Activated CD4-positive, alpha-beta T cell treated with anti-CD3 and anti-CD28 coated beads for 36 hours (primary cell): Measurements from ENCODE around the gene UQCC5. TPM values are rescaled to one million over a fixed set of nuclear protein-coding genes. Genes with fewer than 3 reads are reported as not detected.

Experiments used
- ATAC-seq: fragments of 200-7000 bp; cut with Tn5 transposase; one replicate; pipeline ENCODE4 v1.10.0; 2021; ENCODE audit warnings: mild to moderate bottlenecking, moderate library complexity
- CTCF ChIA-PET: fragments of 350-600 bp; sonication (Branson Sonifier 250); formaldehyde crosslinking; loops from one replicate; lab custom pipeline; 2021; ENCODE audit warnings: antibody characterized with exemption; lab: Charles Lee
- POLR2A ChIA-PET: fragments of 350-600 bp; sonication (Branson Sonifier 250); formaldehyde crosslinking; loops from one replicate; lab custom pipeline; 2021; ENCODE audit warnings: antibody characterized with exemption, inconsistent platforms; lab: Charles Lee
- DNase-seq: peaks from one replicate; pipeline ENCODE4 v3.0.0-alpha.2; 2020
- H3K27ac Mint-ChIP-seq: one replicate; pipeline ENCODE4 v1.8.0; 2021; ENCODE audit warnings: mixed read lengths
- H3K27me3 Mint-ChIP-seq: one replicate; pipeline ENCODE4 v1.8.0; 2021; ENCODE audit warnings: mixed read lengths
- H3K36me3 Mint-ChIP-seq: one replicate; pipeline ENCODE4 v1.8.0; 2021; ENCODE audit warnings: low read depth, mixed read lengths
- H3K4me1 Mint-ChIP-seq: one replicate; pipeline ENCODE4 v1.8.0; 2021; ENCODE audit warnings: mixed read lengths
- H3K4me3 Mint-ChIP-seq: one replicate; pipeline ENCODE4 v1.8.0; 2021; ENCODE audit warnings: mild to moderate bottlenecking, moderate library complexity, mixed read lengths
- H3K9me3 Mint-ChIP-seq: one replicate; pipeline ENCODE4 v1.8.0; 2021; ENCODE audit warnings: low read depth, mixed read lengths
- intact Hi-C, 2 experiments: fragments of 100-400 bp; cut with DNase I in 1 of 2; cut with micrococcal nuclease in 1 of 2; formaldehyde crosslinking; loops; one replicate each; pipeline versions ENCODE4 v1.14.2 to v1.15.1; 2022 to 2024; cut with DNase I, micrococcal nuclease
- total RNA-seq, 2 experiments: library from RNA; stranded (reverse); gene quantifications; one replicate each; pipeline ENCODE4 v1.2.3, GENCODE V29; 2021

The UQCC5 gene
- total RNA-seq, 2 experiments from 2014 or later: 12.0 to 12.7 TPM

- peaks cover 20% of the 10 kb centered on the region for H3K36me3 Mint-ChIP-seq
- CTCF ChIA-PET: interaction anchor here (0.5 to 1.1 kb wide), 2 partner anchors 11 to 54 kb away, joined by 3 read pairs; no protein-coding TSS in a partner anchor
- intact Hi-C loops: no loop called here
Measured at GRCh38 chr3:52494445-52494844, 42.0 kb upstream of the UQCC5 start.

GRCh38 chr3:52494886-52495495, 41.4 kb upstream of the UQCC5 start, which contains the start of gene STAB1:
Gene STAB1, plus strand, starts transcription at chr3:52495338. Its CDS starts 76 bp downstream, at chr3:52495414.
- CTCF ChIA-PET: interaction anchor here (0.7 to 1.1 kb wide), 2 partner anchors 11 to 20 kb away, joined by 3 read pairs; no protein-coding TSS in a partner anchor
- DNase-seq (no peak), ATAC-seq (no peak)
- Mint-ChIP-seq H3K4me3 (no peak within 1 kb of the TSS), H3K27me3 (peaks cover 2% of the 10 kb centered on the region), H3K36me3 (peaks cover 15% of the 10 kb centered on the region), H3K27ac (no peak within 1 kb of the TSS), H3K4me1 (no peaks in the 10 kb centered on the region), H3K9me3 (no peaks in the 10 kb centered on the region)
- POLR2A ChIA-PET: interaction anchor here (0.6 kb wide), 2 partner anchors 26 to 145 kb away, joined by 3 to 5 read pairs; no protein-coding TSS in a partner anchor
- intact Hi-C loops: no loop called here

More at GRCh38 chr3:52494445-52494844, 42.0 kb upstream of the UQCC5 start:
- POLR2A ChIA-PET: no interaction called here
- DNase-seq (no peak), ATAC-seq (no peak)
- Mint-ChIP-seq H3K4me3 (no peak overlapping the region), H3K9me3 (no peaks in the 10 kb centered on the region), H3K4me1 (no peaks in the 10 kb centered on the region), H3K27me3 (peaks cover 2% of the 10 kb centered on the region), H3K27ac (no peak overlapping the region)

DNA sequence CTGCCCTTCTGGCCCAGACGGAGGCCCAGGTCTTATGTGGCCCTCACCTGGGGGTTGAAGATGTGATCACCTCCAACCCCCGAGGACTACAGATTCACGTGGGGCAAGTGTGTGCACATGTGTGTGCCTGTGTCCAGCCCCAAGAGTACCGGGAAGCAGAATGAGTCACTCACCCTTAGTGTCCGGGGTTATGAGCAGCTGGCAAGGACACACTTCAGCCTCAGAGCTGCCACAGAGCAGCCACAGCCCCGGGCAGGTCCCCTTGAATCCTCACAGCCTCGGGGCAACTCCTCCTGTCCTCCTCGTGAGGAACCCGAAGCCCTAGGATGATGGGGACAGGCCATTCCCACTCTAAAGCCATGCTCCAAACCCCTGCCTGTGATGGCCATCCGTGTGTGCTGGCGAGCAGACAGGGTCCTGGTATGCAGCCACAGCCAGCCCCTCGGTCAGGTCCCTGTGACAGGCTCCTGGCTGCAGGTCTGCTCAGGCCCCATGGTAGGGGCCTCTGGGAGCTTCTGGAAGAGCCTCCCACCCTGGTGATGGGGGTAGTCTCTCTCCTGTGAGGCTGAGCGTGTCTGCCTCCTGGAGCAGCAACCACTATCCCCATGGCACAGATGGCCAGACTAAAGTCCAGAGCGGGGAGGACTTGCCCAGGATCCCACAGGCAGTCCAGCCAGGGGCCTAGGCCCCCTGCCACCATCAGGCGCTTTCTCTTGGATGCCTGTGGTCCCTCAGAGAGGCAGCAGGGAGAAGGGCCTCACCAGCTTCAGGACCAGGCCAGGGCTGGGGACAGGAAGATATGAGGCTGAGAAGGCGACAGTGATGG, 40.4 kb upstream of the UQCC5 start:
- H3K4me1 Mint-ChIP-seq: no peaks in the 10 kb centered on the region

DNA sequence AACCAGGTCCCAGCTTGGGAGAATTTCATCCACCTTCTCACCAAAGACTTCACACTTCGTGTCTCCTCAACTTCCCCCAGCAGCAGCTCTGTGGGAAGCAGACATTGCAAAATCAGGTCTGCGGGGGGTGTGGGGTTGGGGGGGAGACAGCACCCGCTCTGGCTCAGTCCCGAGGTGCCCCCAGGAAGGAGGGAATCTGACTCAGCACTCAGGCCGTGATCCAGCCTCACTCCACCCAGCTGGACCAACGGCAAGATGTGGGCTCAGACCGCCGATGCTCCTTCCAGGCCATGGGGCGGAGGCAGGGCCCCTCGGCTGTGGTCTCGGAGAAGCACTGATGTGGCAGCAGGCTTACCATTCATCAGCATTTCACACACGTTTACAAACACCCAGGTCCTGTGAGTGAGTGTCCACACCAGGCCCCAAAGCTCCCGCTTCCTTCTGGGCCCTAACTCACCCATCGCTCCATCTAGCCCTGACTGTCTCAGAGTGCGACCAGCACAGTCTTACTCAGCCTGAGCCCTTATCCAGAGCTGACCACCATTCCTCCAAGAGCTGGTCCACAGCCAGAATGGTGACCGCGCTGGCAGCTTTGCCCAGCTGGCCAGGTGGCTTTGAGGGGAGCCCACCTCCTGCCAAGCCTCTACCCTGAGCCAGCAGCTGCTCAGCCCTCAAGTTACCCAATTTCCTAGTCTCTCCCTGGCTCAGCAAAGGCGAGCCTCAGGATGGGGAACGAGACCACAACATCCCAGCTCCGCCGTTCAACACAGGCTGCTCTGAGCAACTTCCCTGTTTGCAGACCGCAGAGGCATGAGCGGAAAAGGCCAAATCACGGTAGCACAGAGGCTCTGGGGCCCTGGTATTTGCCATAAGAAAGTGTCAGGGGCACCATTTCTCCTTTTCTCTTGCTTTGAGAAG, 38.0 kb upstream of the UQCC5 start:
- DNase-seq (no peak), ATAC-seq (no peak)
- Mint-ChIP-seq H3K36me3 (no peaks in the 10 kb centered on the region), H3K4me3 (no peak overlapping the region), H3K4me1 (no peaks in the 10 kb centered on the region), H3K27ac (no peak overlapping the region), H3K9me3 (no peaks in the 10 kb centered on the region), H3K27me3 (peaks cover 2% of the 10 kb centered on the region)
- ChIA-PET CTCF (interaction anchor here (0.7 kb wide), 1 partner anchor 118 kb away, joined by 3 read pairs; no protein-coding TSS in a partner anchor), POLR2A (interaction anchor here (1.3 kb wide), 1 partner anchor 38 kb away, joined by 3 read pairs; the partner anchor contains the start of gene UQCC5)
- intact Hi-C loops: no loop called here

More for the DNA sequence above, 40.4 kb upstream of the UQCC5 start:
- no peak overlapping the region for H3K27ac Mint-ChIP-seq
- peaks cover 12% of the 10 kb centered on the region for H3K36me3 Mint-ChIP-seq
- no peak for ATAC-seq
- no peaks in the 10 kb centered on the region for H3K9me3 Mint-ChIP-seq
- ChIA-PET CTCF (interaction anchor here (1.1 kb wide), 1 partner anchor 10 kb away, joined by 3 read pairs; no protein-coding TSS in a partner anchor), POLR2A (interaction anchor here (0.6 kb wide), 2 partner anchors 27 to 144 kb away, joined by 3 to 5 read pairs; no protein-coding TSS in a partner anchor)
- H3K4me3 Mint-ChIP-seq: no peak overlapping the region
- no peak for DNase-seq
- intact Hi-C loops: no loop called here
- H3K27me3 Mint-ChIP-seq: peaks cover 2% of the 10 kb centered on the region

- POLR2A ChIA-PET: no interaction called here
Measured at GRCh38 chr3:52501046-52501445, 35.4 kb upstream of the UQCC5 start.

DNA sequence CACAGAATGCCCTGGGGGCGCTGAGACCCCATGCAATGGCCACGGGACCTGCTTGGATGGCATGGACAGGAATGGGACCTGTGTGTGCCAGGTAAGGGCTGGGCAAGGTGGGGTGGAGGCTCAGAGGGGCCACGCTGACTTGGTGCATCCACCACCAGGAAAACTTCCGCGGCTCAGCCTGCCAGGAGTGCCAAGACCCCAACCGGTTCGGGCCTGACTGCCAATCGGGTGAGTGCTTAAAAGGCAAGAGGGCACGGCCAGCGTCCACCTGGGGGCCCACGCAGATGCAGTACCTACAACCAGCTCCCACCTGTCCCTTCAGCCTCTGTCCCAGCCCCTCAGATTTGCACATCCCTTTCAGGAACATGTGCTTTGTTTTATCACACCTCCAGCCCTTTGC, 34.4 kb upstream of the UQCC5 start:
- POLR2A ChIA-PET: no interaction called here
- H3K27me3 Mint-ChIP-seq: no peaks in the 10 kb centered on the region
- no peaks in the 10 kb centered on the region for H3K36me3 Mint-ChIP-seq
- ATAC-seq (no peak), DNase-seq (no peak)
- no peak overlapping the region for H3K4me3 Mint-ChIP-seq
- H3K4me1 Mint-ChIP-seq: no peaks in the 10 kb centered on the region
- CTCF ChIA-PET: interaction anchor here (1.0 kb wide), 1 partner anchor 9 kb away, joined by 4 read pairs; no protein-coding TSS in a partner anchor
- H3K9me3 Mint-ChIP-seq: no peaks in the 10 kb centered on the region
- intact Hi-C loops: no loop called here
- no peak overlapping the region for H3K27ac Mint-ChIP-seq

More at GRCh38 chr3:52501046-52501445, 35.4 kb upstream of the UQCC5 start:
- Mint-ChIP-seq H3K9me3 (no peaks in the 10 kb centered on the region), H3K27me3 (no peaks in the 10 kb centered on the region), H3K27ac (no peak overlapping the region), H3K4me3 (no peak overlapping the region), H3K4me1 (no peaks in the 10 kb centered on the region), H3K36me3 (no peaks in the 10 kb centered on the region)
- CTCF ChIA-PET: no interaction called here
- intact Hi-C loops: no loop called here
- DNase-seq (no peak), ATAC-seq (no peak)

DNA sequence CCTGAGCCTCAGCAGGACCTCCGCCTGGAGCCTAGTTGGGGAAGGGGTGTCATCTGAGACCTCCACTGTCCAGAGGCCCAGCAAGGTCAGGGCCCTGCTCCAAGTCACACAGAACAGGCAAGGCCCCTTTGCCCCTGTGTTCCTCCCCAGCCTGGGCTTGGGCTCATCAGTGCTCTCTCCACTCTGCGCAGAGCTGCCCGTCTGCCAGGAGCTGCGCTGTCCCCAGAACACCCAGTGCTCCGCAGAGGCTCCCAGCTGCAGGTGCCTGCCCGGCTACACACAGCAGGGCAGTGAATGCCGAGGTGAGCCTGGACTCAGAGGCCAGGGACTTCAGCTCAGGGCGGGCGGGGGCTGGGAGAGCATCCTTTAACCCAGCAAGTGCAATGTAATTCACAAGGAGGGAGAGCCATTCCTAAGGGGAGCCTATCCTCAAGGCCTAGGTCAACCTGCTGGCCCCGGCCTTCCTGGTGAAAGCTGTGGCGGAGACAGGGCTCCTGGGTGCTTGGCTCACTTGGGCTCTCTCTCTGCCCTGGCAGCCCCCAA, 33.5 kb upstream of the UQCC5 start:
- ATAC-seq: no peak
- ChIA-PET POLR2A (no interaction called here), CTCF (no interaction called here)
- H3K4me3 Mint-ChIP-seq: no peak overlapping the region
- no peak overlapping the region for H3K27ac Mint-ChIP-seq
- DNase-seq: no peak
- no peaks in the 10 kb centered on the region for H3K27me3 Mint-ChIP-seq
- H3K4me1 Mint-ChIP-seq: no peaks in the 10 kb centered on the region
- no peaks in the 10 kb centered on the region for H3K9me3 Mint-ChIP-seq
- no peaks in the 10 kb centered on the region for H3K36me3 Mint-ChIP-seq
- intact Hi-C loops: no loop called here

DNA sequence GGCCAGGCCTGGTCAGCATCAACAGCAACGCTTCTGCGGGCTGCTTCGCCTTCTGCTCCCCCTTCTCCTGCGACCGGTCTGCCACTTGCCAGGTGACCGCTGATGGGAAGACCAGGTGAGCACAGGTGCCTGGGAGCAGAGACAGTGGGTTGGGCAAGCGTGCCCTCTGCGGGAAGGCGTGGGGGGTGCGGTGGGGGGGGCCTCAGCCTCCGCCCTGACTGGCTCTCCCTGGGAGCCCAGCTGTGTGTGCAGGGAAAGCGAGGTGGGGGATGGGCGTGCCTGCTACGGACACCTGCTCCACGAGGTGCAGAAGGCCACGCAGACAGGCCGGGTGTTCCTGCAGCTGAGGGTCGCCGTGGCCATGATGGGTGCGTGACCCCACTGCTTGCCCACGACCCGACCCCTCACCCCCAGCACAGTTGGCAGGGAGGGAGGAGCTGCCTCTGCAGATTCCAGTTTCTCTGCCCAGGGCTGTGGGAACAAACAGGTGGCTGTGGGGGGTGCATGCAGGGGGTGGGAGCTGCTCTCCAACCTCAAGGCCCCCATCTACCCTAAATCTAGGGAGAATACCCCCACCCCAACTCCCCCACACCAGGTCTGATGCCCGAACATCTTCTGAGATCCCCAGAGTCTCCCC, 32.5 kb upstream of the UQCC5 start:
- no peak overlapping the region for H3K4me3 Mint-ChIP-seq
- POLR2A ChIA-PET: no interaction called here
- DNase-seq (no peak), ATAC-seq (no peak)
- no peaks in the 10 kb centered on the region for H3K9me3 Mint-ChIP-seq
- H3K27ac Mint-ChIP-seq: no peak overlapping the region
- no peaks in the 10 kb centered on the region for H3K27me3 Mint-ChIP-seq
- H3K4me1 Mint-ChIP-seq: no peaks in the 10 kb centered on the region
- intact Hi-C loops: no loop called here
- CTCF ChIA-PET: interaction anchor here (0.6 kb wide), 1 partner anchor 44 kb away, joined by 4 read pairs; no protein-coding TSS in a partner anchor
- H3K36me3 Mint-ChIP-seq: no peaks in the 10 kb centered on the region

GRCh38 chr3:52504977-52505376, 31.4 kb upstream of the UQCC5 start:
- Mint-ChIP-seq H3K4me3 (no peak overlapping the region), H3K4me1 (no peaks in the 10 kb centered on the region), H3K36me3 (no peaks in the 10 kb centered on the region), H3K9me3 (no peaks in the 10 kb centered on the region), H3K27me3 (no peaks in the 10 kb centered on the region), H3K27ac (no peak overlapping the region)
- no peak for DNase-seq
- ChIA-PET CTCF (no interaction called here), POLR2A (no interaction called here)
- intact Hi-C loops: no loop called here
- no peak for ATAC-seq

DNA sequence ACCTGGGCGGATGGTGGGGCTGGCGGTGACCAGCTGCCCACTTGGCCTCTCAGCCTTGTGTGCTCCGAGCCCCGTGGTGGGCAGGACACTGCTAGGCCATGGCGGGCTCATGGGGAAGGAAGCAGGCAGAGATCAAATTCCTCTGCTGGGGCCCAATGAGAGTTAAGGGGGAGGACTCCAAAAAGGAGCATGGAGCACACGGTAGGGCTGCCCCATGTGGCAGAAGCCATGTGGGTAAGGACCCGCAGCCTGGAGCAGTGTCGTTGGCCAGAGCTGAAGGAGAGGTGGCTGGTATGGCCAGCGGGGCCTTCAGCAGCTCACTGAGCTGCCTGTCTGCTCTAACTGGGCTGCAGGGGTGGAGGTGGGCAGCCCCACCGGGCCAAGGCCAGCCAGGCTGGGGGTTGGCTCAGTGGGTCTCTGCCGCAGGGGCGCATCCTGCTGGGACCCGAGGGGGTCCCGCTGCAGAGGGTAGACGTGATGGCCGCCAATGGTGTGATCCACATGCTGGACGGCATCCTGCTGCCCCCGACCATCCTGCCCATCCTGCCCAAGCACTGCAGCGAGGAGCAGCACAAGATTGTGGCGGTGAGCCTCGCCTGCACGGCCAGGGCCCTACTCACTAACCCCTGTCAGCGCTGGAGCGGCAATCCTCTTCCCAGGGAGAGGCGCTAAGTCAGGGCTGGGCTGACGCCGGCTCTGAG, 30.0 kb upstream of the UQCC5 start:
- CTCF ChIA-PET: interaction anchor here (0.6 to 0.7 kb wide), 2 partner anchors 11 to 130 kb away, joined by 3 read pairs; partner anchors contain the start of gene STAB1
- no peak overlapping the region for H3K27ac Mint-ChIP-seq
- POLR2A ChIA-PET: no interaction called here
- no peak for ATAC-seq
- intact Hi-C loops: no loop called here
- H3K9me3 Mint-ChIP-seq: no peaks in the 10 kb centered on the region
- no peaks in the 10 kb centered on the region for H3K27me3 Mint-ChIP-seq
- no peak for DNase-seq
- H3K4me3 Mint-ChIP-seq: no peak overlapping the region
- H3K4me1 Mint-ChIP-seq: no peaks in the 10 kb centered on the region
- H3K36me3 Mint-ChIP-seq: no peaks in the 10 kb centered on the region
